ENCODE results near the gene CEACAM20.

GRCh38 chr19:44566984-44567383 lies 37.5 kb upstream of the CEACAM20 start:
- TF ChIP-seq, protein P1, sequence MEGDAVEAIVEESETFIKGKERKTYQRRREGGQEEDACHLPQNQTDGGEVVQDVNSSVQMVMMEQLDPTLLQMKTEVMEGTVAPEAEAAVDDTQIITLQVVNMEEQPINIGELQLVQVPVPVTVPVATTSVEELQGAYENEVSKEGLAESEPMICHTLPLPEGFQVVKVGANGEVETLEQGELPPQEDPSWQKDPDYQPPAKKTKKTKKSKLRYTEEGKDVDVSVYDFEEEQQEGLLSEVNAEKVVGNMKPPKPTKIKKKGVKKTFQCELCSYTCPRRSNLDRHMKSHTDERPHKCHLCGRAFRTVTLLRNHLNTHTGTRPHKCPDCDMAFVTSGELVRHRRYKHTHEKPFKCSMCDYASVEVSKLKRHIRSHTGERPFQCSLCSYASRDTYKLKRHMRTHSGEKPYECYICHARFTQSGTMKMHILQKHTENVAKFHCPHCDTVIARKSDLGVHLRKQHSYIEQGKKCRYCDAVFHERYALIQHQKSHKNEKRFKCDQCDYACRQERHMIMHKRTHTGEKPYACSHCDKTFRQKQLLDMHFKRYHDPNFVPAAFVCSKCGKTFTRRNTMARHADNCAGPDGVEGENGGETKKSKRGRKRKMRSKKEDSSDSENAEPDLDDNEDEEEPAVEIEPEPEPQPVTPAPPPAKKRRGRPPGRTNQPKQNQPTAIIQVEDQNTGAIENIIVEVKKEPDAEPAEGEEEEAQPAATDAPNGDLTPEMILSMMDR (IDR thresholded peaks at IDR 0.05) = no peak
- no peak for TF ChIP-seq EZH2phosphoT487 (IDR thresholded peaks at IDR 0.05)
- no peak for TF ChIP-seq EZH2 (IDR thresholded peaks at IDR 0.05)
